RWPE2 (cell line): ENCODE measurements around the gene GDPD1.

Experiments used
- ATAC-seq: fragments of 200-7000 bp; cut with Tn5 transposase; 3 replicates; pipeline ENCODE4 v1.9.1; 2021; ENCODE audit warnings: low read depth
- DNase-seq: peaks from one replicate; pipeline ENCODE4 v3.0.0-alpha.2; 2020; ENCODE audit warnings: low spot score
- H3K27ac ChIP-seq: fragments of 450-650 bp; 2 replicates; pipeline ENCODE4 v1.5.1; 2017; ENCODE audit warnings: mild to moderate bottlenecking; ENCODE audit not compliant: poor library complexity, severe bottlenecking
- H3K27me3 ChIP-seq: fragments of 250-450 bp; sonication (Bioruptor Pico); 2 replicates; pipeline ENCODE4 v1.5.1; 2021; ENCODE audit warnings: mild to moderate bottlenecking, moderate library complexity; ENCODE audit not compliant: insufficient read depth, poor library complexity, severe bottlenecking
- H3K36me3 ChIP-seq: fragments of 250-450 bp; sonication (Bioruptor Pico); 2 replicates; pipeline ENCODE4 v1.5.1; 2020; ENCODE audit warnings: low read depth, mild to moderate bottlenecking, moderate library complexity
- H3K4me1 ChIP-seq: fragments of 250-450 bp; sonication (Bioruptor Pico); 2 replicates; pipeline ENCODE4 v1.5.1; 2021; ENCODE audit warnings: mild to moderate bottlenecking, moderate library complexity; ENCODE audit not compliant: insufficient read depth, poor library complexity, severe bottlenecking
- H3K4me3 ChIP-seq: fragments of 250-450 bp; sonication (Bioruptor Pico); 2 replicates; pipeline ENCODE4 v1.5.1; 2021; ENCODE audit warnings: mild to moderate bottlenecking, moderate library complexity; ENCODE audit not compliant: severe bottlenecking
- H3K9me3 ChIP-seq: fragments of 250-450 bp; sonication (Bioruptor Pico); 2 replicates; pipeline ENCODE4 v1.5.1; 2021; ENCODE audit warnings: mild to moderate bottlenecking, moderate library complexity; ENCODE audit not compliant: severe bottlenecking
- CTCF ChIP-seq: fragments of 450-650 bp; IDR thresholded peaks from one replicate; pipeline ENCODE4 v1.5.1; 2017; ENCODE audit warnings: mild to moderate bottlenecking, moderate library complexity; ENCODE audit not compliant: poor library complexity, severe bottlenecking

The GDPD1 gene

GRCh38 chr17:59315866-59316265, 95.6 kb downstream of the GDPD1 start:
- H3K27me3 ChIP-seq: no peaks in the 10 kb centered on the region
- H3K9me3 ChIP-seq: no peaks in the 10 kb centered on the region
- DNase-seq (no peak), ATAC-seq (no peak)
- TF ChIP-seq CTCF: no peak
- H3K4me1 ChIP-seq: no peaks in the 10 kb centered on the region
- no peaks in the 10 kb centered on the region for H3K36me3 ChIP-seq
- H3K27ac ChIP-seq: no peak overlapping the region
- no peak overlapping the region for H3K4me3 ChIP-seq
